ENCODE measurements around the gene RNPC3.

DNA sequence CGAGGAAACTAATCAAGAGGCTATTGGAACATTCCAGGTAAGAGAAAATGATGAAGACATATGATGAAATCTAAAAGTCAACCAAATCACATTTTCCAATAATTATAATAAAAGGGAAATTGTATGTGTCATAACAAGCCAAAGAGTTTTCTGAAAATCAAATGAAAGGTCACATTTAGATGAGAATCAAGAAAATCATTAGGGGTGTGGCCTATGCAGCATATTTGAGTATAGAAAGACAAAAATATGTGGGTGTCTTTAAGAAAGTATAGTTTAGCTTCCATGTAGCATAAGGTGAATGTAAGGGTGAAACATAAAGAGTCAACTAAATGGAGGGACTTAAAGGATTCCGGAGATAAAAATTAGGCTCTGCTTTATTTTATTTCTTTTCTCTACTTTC lies 9.2 kb upstream of the RNPC3 start:
- TF ChIP-seq, protein P1, sequence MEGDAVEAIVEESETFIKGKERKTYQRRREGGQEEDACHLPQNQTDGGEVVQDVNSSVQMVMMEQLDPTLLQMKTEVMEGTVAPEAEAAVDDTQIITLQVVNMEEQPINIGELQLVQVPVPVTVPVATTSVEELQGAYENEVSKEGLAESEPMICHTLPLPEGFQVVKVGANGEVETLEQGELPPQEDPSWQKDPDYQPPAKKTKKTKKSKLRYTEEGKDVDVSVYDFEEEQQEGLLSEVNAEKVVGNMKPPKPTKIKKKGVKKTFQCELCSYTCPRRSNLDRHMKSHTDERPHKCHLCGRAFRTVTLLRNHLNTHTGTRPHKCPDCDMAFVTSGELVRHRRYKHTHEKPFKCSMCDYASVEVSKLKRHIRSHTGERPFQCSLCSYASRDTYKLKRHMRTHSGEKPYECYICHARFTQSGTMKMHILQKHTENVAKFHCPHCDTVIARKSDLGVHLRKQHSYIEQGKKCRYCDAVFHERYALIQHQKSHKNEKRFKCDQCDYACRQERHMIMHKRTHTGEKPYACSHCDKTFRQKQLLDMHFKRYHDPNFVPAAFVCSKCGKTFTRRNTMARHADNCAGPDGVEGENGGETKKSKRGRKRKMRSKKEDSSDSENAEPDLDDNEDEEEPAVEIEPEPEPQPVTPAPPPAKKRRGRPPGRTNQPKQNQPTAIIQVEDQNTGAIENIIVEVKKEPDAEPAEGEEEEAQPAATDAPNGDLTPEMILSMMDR (IDR thresholded peaks at IDR 0.05) = no peak
- TF ChIP-seq IRF2 (CRISPR knock-in tag; IDR thresholded peaks at IDR 0.05; ENCODE audit: borderline replicate concordance, low read depth) = no peak
- TF ChIP-seq, protein P2, sequence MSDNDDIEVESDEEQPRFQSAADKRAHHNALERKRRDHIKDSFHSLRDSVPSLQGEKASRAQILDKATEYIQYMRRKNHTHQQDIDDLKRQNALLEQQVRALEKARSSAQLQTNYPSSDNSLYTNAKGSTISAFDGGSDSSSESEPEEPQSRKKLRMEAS (CRISPR knock-in tag; IDR thresholded peaks at IDR 0.05) = no peak
- TF ChIP-seq, protein P3, sequence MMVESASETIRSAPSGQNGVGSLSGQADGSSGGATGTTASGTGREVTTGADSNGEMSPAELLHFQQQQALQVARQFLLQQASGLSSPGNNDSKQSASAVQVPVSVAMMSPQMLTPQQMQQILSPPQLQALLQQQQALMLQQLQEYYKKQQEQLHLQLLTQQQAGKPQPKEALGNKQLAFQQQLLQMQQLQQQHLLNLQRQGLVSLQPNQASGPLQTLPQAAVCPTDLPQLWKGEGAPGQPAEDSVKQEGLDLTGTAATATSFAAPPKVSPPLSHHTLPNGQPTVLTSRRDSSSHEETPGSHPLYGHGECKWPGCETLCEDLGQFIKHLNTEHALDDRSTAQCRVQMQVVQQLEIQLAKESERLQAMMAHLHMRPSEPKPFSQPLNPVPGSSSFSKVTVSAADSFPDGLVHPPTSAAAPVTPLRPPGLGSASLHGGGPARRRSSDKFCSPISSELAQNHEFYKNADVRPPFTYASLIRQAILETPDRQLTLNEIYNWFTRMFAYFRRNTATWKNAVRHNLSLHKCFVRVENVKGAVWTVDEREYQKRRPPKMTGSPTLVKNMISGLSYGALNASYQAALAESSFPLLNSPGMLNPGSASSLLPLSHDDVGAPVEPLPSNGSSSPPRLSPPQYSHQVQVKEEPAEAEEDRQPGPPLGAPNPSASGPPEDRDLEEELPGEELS (CRISPR knock-in tag; IDR thresholded peaks at IDR 0.05) = no peak
